Measurements from ENCODE around the gene BIRC6.

The BIRC6 gene

DNA sequence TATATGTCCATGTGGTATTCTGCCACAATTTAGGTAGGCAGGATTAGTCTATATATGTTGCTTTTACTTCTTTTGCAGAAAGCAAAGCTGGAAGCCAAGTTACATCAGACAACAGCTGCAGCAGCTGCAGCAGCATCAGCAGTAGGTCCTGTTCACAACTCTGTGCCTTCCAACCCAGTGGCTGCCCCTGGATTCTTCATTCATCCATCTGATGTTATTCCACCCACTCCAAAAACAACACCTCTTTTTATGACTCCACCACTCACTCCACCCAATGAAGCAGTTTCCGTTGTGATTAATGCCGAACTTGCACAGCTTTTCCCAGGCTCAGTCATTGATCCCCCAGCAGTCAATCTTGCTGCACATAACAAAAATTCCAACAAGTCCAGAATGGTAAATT is 107.6 kb downstream of the BIRC6 start:
- Mint-ChIP-seq H3K27me3 (ENCODE audit: low read depth, poor library complexity) (no peaks in the 10 kb centered on the region), H3K9me3 (no peaks in the 10 kb centered on the region), H3K27ac (peak overlapping the region; percentile 19), H3K4me1 (peaks cover 4% of the 10 kb centered on the region), H3K36me3 (ENCODE audit: low read depth) (peaks cover 67% of the 10 kb centered on the region), H3K4me3 (no peak overlapping the region)
- DNase-seq = no peak
- TF ChIP-seq, protein P1, sequence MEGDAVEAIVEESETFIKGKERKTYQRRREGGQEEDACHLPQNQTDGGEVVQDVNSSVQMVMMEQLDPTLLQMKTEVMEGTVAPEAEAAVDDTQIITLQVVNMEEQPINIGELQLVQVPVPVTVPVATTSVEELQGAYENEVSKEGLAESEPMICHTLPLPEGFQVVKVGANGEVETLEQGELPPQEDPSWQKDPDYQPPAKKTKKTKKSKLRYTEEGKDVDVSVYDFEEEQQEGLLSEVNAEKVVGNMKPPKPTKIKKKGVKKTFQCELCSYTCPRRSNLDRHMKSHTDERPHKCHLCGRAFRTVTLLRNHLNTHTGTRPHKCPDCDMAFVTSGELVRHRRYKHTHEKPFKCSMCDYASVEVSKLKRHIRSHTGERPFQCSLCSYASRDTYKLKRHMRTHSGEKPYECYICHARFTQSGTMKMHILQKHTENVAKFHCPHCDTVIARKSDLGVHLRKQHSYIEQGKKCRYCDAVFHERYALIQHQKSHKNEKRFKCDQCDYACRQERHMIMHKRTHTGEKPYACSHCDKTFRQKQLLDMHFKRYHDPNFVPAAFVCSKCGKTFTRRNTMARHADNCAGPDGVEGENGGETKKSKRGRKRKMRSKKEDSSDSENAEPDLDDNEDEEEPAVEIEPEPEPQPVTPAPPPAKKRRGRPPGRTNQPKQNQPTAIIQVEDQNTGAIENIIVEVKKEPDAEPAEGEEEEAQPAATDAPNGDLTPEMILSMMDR (IDR thresholded peaks at IDR 0.05) = no peak

DNA sequence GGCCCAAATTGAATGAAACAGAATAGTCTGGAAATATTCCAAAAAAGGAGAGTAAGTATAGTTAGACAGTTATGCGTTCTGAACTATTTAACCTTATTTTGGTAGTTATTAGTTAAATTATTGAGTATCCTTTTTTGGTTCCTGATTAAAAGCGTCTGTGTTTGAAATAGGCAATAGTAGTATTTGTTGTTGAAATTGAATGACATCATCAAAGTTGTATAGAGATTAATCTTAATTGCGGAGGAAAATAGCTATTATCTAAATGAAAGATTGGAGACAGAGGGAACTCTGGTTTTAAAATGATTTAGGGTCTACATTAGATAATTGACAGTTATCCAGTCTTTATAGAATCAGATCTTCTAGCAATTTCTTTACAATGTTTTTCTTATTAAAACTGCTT is 115.8 kb downstream of the BIRC6 start:
- Mint-ChIP-seq H3K27ac (no peak overlapping the region), H3K36me3 (ENCODE audit: low read depth) (peaks cover 54% of the 10 kb centered on the region), H3K4me3 (no peak overlapping the region), H3K4me1 (no peaks in the 10 kb centered on the region), H3K9me3 (no peaks in the 10 kb centered on the region), H3K27me3 (ENCODE audit: low read depth, poor library complexity) (no peaks in the 10 kb centered on the region)
- DNase-seq = no peak
- TF ChIP-seq, protein P1 (IDR thresholded peaks at IDR 0.05) = no peak

DNA sequence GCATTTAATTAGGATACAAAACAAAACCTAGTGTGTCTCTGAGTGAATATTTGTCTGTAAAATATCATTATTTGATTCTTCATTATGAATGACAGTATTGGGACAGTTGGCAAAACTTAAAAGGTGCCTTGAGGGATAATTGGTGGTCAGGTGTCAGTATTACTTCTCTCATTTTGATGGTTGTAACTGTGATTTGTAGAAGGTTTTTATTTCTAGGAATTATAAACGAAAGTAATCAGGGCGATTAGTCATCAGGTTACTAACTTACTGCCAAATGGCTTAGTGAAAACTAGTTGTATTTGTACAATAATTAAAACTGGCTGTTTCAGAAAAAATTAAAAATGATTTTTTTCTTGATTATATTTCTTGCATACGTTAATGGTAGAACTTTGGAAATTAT is 117.6 kb downstream of the BIRC6 start:
- Mint-ChIP-seq H3K4me1 (no peaks in the 10 kb centered on the region), H3K9me3 (no peaks in the 10 kb centered on the region), H3K27me3 (ENCODE audit: low read depth, poor library complexity) (no peaks in the 10 kb centered on the region), H3K4me3 (no peak overlapping the region), H3K36me3 (ENCODE audit: low read depth) (peaks cover 62% of the 10 kb centered on the region), H3K27ac (no peak overlapping the region)
- TF ChIP-seq, protein P1 (IDR thresholded peaks at IDR 0.05) = no peak
- no peak for DNase-seq

DNA sequence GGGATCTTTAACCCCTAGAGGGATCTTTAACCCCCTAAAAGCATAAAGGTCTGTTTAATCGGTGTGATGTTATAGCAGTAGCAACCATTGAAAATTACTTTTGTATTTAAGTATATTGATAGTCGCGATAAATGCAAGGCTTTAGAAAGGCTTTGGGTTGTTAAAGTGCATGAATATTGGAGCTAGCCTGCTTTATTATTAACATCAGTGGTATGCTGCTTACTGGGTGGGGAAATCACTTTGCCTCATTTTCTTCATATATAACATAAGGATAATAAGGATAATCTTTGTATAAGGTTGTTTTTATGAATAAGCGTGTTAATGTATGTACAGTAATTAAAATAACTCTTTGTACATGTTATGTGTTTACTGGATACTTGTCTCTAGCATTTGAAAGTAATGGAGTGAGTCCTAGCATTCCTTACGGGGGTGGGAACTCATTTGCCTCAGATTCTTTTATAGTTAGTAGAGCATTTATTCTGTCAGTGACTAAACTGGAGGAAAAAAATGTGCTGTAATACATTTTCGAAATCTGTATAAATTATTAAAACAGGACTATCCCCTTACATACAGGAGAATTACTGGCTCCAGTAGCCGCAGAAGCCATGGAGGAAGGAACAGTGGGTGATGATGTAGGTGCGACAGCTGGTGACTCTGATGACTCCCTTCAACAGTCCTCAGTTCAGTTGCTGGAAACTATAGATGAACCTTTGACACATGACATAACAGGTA is 122.2 kb downstream of the BIRC6 start:
- no peak overlapping the region for H3K27ac Mint-ChIP-seq
- no peaks in the 10 kb centered on the region for H3K9me3 Mint-ChIP-seq
- peaks cover 72% of the 10 kb centered on the region for H3K36me3 Mint-ChIP-seq (ENCODE audit: low read depth)
- no peak for DNase-seq
- no peaks in the 10 kb centered on the region for H3K4me1 Mint-ChIP-seq
- H3K27me3 Mint-ChIP-seq (ENCODE audit: low read depth, poor library complexity) = no peaks in the 10 kb centered on the region
- H3K4me3 Mint-ChIP-seq = no peak overlapping the region
- TF ChIP-seq, protein P1 (IDR thresholded peaks at IDR 0.05) = no peak

DNA sequence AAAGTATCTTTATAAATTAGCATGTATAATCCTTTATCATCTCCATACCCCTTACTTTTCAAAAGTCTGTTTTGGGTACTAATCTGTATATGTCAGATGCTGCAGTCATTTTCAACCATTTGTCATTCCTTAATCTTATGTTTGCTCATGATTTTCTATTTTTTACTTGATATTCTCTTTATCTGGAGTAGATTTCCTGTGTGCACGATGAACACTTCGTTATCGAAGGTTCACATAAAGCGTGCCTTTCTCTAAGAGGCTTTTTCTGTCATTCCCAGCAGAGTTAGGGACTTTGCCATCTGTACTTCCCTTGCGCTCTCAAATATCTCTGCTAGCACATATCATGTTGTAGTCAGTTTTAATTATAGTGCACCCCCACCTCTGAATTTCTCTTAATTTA is 123.2 kb downstream of the BIRC6 start:
- no peak for DNase-seq
- Mint-ChIP-seq H3K4me3 (no peak overlapping the region), H3K4me1 (no peaks in the 10 kb centered on the region), H3K27ac (no peak overlapping the region), H3K27me3 (ENCODE audit: low read depth, poor library complexity) (no peaks in the 10 kb centered on the region), H3K9me3 (no peaks in the 10 kb centered on the region), H3K36me3 (ENCODE audit: low read depth) (peaks cover 68% of the 10 kb centered on the region)
- TF ChIP-seq, protein P1 (IDR thresholded peaks at IDR 0.05) = no peak

DNA sequence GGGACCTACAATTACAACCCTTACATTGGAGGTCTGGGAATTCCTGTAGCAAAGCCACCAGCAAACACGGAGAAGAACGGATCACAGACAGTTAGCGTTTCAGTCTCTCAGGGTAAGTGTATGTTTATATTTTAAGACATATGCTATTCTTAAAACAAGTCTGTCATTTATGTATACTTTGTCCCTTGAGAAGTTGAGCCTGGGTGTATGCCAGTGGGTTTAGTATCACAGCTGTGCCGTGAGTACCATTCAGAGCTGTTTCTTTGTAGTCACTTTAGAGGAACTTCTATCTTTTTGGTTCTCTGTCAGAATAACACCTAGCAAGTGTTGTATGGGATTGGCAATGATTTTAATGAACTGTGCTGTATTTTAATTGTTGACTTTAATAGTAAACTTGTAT is 125.6 kb downstream of the BIRC6 start:
- peaks cover 67% of the 10 kb centered on the region for H3K36me3 Mint-ChIP-seq (ENCODE audit: low read depth)
- H3K4me1 Mint-ChIP-seq = no peaks in the 10 kb centered on the region
- H3K9me3 Mint-ChIP-seq = no peaks in the 10 kb centered on the region
- no peak overlapping the region for H3K4me3 Mint-ChIP-seq
- DNase-seq = no peak
- H3K27ac Mint-ChIP-seq = no peak overlapping the region
- no peaks in the 10 kb centered on the region for H3K27me3 Mint-ChIP-seq (ENCODE audit: low read depth, poor library complexity)
- TF ChIP-seq, protein P1 (IDR thresholded peaks at IDR 0.05) = no peak

All from nephron progenitor cell (in vitro differentiated cells).